COLO668 (cell line): ENCODE data around the gene ZNF678.
"Not testable (repeated sequence)": the region's sequence is repeated elsewhere in the genome, so short reads cannot be mapped to it uniquely, and the experiment has no call there.

ENCODE experiments used
- DNase-seq: peaks from one replicate; lab custom pipeline; 2025; ENCODE audit not compliant: unreplicated experiment; lab: John Stamatoyannopoulos, UW

ZNF678 gene

DNA sequence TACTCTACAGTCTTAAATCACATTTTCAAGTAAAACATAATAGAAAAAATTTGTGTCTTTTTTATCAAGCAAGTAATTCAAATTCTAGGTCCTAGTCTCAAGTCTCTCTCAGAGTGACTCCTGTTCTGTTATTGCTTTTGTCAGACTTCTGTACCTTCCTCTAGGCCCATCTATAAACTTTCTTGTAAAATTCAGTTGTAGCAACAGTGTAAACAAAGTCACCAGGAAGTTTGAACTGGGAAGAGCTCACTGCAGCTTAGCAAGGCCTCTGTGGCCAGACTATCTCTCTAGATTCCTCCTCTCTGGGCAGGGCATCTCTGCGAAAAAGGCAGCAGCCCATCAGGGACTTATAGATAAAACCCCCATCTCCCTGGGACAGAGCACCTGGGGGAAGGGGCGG is 13.5 kb upstream of the ZNF678 start:
- DNase-seq = no peak

DNA sequence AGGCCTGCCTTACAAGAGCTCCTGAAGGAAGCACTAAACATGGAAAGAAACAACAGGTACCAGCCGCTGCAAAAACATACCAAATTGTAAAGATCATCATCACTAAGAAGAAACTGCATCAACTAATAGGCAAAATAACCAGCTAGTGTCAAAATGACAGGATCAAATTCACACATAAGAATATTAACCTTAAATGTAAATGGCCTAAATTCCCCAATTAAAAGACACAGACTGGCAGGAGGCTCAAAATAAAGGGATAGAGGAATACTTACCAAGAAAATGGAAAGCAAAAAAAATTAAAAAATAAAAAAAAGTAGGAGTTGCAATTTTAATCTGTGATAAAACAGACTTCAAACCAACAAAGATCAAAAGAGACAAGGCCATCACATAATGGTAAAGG is 11.5 kb upstream of the ZNF678 start:
- DNase-seq = not testable (repeated sequence)

DNA sequence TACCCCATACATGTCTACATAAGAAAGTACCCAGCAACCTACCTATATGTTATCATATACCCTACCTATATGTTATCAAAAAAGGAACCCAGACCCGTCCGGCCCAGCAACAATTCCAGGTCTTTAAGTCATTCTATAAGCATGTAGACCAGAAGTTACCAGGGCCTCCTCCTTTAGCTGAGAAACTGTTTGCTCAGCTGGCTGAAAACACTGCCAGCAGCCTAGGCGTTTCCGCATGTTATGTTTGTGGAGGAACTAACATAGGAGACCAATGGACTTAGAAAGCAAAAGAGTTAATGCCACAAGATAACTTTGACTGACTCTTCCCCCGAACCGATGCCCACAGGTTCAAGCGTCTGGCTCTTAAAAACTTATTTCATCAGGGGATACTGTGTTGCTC is 7.1 kb upstream of the ZNF678 start:
- DNase-seq = no peak

DNA sequence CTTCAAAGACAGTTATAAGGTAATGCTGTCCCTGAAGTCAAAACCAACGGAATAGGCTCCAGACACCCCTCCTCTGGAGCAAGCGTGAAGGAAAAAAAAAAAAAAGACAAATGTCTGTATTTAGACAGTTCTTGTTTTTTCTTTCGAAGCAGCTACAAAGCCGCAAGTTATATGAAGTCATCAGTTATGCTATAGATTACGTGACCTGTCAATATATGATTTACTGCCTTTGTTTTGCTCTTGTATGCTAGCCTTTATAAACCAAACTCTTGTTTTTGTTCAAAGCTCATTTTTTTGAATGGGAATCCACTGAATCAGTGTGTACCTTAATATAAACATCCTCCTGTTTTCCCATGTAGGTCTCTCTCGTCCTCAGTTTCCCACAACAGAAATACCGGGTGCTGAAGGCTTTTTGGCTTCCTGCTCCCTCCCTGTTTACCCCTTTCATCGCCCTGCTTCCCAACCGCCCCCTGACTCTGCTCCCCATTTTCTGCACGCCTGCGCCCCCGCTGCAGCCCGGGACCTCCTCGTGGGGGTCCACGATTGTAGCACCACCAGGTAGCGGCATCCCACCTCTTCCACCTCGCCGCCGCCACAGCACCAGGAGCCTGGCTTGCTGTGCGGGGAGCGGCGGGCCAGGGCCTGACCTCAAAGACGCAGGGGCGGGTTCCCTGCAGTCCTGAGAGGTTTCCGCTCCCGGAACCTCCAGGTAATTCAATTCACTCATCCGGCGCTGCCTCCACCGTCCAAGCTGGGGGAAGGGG is 5.2 kb upstream of the ZNF678 start:
- no peak for DNase-seq

DNA sequence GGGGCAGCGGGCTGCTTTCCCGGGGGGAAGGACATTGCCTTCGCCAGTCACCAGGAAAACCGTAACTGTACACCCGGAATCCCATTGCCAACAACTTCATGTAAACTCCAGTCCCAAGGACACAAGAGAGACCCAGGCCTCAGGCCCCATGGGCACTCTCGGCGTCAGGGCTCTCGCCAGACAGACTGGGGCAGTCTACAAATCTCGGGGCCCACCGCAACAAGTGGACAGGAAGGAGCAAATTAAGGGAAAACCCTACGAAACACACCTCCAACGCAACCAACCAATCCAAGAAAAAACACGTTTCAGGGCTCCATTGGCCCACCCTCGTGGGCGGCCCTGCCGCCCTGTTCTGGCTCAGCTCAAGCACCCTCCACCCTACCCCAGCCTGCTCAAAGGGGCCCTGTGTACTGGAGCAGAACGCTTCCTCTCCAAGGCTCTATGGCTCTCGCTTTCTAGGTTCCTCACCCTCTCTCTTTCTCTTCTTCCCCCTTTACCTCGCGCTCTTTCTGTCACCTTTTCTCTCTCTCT is 4.6 kb upstream of the ZNF678 start:
- no peak for DNase-seq

DNA sequence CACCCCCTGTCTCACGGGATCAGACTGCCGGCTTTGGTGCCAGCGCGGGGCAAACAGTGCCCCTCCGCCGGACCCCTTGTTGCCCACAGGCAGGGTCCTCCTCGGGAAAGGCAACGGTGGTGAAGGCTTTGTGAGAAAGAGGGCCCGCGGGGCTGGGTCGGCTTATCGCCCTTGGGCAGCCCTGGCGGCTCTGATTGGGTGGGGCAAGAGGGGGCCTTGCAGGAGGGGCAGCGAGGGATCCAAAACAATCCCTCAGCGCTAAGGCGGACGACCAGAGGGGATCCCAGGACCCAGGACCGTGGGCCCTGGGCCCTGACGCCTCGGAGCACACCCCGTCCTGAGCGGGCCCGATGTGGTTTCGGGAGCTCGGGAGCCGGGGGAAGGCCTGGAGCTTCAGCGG is 3.9 kb upstream of the ZNF678 start:
- no peak for DNase-seq

DNA sequence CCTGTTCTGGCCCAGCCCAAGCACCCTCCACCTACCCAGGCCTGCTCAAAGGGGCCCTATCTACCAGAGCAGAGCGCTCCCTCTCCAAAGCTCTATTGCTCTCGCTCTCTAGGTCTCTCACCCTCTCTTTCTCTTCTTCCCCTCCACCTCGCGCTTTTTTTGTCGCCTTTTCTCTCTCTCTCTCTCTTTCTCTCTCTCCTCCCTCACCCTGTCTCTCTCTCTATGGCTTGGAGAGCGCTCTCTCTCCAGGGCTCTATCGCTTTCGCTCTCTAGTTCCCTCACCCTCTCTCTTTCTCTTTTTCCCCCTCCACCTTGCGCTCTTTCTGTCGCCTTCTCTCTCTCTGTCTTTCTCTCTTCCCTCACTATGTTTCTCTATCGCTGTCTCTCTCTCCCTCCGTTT is 3.4 kb upstream of the ZNF678 start:
- no peak for DNase-seq

DNA sequence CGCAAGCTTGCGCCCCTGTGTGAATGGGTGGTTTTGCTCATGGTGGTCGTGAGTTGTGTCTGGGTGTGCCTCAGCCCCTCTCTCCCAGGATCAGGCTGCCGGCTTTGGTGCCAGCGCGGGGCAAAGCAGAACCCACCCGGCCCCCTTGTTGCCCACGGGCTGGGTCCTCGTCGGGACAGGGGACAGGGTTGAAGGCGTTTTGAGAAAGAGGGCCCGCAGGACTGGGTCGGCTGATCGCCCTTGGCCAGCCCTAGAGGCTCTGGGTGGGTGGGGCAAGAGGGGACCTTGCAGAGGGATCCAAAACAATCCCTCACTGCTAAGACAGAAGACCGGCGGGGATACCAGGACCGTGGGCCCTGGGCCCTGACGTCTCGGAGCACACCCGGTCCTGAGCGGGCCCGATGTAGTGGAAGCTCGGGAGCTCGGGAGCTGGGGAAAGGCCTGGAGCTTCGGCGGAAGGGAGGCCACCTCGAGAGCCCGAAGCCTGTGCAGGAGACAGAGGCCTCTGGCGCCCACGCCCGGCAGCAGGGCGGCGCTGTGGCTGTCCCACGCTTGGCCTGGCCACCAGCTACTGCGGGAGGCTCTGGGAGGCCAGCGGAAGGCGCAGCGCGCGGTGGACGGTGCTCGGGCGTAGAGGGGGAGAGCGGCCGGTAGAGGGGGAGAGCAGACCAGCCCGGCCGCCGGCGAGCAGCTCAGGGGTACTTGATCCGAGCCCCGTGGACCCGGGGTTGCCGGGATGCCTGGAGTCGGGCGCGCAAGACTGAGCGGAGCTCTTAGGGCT is 2.8 kb upstream of the ZNF678 start:
- DNase-seq = no peak

DNA sequence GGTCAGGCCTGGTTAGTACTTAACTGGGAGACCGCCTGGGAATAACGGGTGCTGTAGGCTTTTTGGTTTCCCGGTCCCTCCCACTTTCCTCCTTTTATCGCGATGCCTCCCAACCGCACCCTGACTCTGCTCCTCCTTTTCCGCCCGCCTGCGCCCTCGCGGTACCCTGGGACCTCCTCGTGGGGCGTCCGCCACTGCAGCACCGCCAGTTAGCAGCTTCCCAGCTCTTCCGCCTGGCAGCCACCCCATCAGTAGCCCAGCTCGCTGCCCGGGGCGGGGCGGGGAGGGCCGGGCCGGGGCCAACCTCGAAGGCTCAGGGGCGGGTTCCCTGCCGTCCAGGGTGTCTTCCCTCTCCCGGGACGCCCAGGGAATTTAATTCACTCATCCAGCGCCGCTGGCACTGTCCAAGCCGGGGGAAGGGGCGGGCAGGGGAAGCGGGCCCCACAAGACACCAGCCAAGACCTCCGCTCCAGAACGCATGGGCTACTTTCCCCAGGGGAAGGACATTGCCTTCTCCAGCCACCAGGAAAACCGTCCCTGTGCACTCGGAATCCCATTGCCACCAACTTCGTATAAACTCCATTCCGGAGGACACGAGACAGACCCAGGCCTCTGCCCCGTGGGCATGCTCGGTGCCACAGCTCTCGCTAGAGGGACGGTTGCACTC is 2.0 kb upstream of the ZNF678 start:
- DNase-seq = no peak

DNA sequence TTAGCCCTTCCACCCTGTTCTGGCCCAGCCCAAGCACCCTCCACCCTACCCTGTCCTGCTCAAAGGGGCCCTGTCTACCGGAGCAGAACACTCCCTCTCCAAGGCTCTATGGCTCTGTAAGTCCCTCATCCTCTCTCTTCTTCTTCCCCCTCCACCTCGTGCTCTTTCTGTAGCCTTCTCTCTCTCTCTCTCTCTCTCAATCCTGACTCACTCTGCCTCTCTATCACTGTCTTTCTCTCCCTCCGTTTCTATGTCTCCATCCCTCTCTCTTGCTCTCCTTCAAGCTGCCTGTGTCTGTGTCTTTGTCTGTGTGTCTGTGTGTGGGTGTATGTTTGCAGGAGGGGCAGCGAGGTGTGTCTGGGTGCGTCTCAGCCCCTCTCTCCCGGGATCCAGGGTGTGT is 1.3 kb upstream of the ZNF678 start:
- DNase-seq = no peak

DNA sequence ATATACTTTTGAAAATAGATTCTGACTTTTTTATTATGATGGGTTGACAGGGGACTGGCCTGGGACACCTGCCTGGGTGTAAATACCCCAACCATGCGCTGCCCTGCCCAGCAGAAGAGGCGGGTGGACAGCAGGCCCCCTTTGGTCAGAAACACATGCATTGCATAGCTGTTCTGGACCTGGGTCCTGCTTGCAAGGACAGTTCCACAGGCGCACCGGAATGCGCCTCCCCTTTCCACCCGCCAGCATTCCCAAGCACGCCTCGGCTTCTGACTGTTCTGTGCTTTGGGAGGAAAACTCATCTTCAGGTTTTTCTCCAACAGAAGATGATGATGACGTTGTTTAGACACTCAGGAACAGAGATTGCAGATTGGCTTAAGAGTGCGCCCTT is 428 bp upstream of the ZNF678 start:
- DNase-seq = no peak

DNA sequence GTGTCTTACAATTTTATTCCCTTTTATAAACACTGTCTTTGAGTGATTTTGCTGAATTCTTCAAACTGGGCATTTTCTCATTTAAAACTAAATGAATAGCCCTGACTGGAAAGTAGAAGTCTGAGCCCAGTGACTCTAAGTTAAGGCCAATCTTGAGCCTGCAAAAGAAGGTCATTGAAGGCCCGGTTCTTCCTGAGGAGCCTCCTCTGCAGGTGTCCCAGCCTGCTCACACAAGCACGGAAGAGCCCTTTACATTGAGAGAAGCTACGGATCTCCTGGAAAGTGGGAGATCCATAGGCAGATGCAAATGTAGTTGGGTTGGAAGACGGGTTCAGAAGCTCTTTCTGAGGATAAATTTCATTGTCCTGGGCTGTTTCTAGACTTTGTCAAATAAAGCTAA is 3.9 kb downstream of the ZNF678 start:
- no peak for DNase-seq

DNA sequence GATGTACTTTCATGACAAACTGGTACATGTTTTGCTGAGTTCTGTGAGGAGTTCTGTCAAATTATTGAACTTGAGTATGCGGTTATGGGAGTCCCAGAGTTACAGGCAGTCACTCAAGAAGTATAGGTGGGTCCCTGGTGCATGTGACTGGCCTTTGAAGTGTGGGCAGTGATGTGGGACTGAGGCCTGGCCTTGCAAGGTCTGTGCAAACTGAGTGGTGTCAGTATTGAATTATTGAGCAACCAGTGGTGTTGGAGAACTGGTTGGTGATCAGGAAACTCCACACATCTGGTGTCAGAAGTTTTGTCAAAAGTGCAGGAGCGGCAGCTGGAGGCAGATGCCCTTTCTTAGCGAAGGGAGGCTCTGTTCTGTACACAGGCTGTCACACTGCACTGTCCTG is 5.2 kb downstream of the ZNF678 start:
- DNase-seq = no peak

DNA sequence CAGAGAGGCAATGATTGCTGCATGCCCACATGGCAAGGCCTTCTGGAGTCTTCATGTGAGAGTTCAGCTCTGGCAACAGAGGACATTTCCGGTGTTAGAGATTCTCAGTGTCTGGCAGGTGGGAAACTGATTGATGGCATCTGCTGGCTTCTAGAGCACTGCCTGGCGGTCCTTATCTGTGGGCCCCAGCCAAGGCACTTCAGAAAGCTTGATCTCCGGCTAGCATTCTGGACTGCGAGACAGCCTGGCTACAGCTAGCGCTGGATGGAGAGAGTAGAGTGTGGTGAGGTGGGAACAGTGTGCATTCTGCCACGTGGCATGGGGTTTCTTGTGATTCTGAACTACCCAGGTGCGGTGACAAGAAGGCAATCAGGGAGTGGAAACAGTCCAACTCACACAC is 9.4 kb downstream of the ZNF678 start:
- no peak for DNase-seq

DNA sequence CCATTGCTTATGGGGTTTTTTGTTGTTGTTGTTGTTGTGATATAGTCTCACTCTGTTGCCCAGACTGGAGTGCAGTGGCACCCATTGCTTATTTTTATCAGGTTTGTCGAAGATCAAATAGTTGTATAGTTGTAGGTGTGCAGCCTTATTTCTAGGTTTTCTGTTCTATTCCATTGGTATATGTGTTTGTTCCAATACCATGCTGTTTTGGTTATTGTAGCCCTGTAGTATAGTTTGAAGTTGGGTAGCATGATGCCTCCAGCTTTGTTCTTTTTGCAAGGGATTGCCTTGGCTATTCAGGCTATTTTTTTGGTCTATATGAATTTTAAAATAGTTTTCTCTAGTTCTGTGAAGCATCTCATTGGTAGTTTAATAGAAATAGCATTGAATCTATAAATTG is 11.6 kb downstream of the ZNF678 start:
- DNase-seq = no peak

DNA sequence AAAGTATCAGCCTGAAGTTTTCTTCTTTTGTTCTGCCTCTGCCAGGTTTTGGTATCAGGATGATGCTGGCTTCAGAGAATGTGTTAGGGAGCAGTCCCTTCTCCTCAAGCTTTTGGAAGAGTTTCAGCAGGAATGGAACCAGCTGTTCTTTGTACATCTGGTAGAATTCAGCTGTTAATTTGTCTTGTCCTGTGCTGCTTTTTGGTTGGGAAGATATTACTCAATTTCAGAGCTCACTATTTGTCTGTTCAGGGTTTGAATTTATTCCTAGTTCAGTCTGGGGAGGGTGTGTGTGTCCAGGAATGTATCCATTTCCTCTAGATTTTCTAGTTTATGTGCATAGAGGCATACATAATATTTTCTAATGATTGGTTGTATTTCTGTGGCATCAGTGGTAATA is 12.8 kb downstream of the ZNF678 start:
- DNase-seq = no peak

DNA sequence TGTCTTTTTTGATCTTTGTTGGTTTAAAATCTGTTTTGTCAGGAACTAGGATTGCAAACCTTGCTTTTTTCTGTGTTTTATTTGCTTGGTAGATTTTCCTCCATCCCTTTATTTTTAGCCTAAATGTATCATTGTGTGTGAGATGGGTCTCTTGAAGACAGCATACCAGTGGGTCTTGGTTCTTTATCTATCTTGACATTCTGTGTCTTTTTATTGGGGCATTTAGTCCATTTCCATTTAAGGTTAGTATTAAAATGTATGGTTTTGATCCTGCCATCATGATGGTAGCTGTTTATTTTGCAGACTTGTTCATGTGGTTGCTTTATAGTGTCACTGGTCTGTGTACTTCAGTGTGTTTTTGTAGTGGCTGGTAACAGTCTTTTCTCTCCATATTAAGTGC is 14.1 kb downstream of the ZNF678 start:
- DNase-seq = no peak

DNA sequence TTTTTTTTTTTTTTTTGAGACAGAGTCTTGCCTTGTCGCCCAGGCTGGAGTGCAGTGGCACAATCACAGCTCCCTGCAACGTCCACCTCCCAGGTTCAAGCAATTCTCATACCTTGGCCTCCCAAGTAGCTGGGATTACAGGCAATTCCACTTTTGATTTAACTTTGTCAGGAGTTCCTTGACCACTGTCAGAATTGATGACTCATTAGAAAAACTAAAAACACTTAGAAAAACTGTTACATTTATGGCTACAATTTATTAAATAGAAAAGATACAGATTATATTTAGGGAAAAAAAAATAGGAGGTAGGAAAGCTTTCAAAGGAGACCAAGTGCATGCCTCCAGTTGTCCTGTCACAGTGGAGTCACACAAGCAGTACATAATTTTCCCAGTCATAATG is 20.0 kb downstream of the ZNF678 start:
- DNase-seq = no peak

DNA sequence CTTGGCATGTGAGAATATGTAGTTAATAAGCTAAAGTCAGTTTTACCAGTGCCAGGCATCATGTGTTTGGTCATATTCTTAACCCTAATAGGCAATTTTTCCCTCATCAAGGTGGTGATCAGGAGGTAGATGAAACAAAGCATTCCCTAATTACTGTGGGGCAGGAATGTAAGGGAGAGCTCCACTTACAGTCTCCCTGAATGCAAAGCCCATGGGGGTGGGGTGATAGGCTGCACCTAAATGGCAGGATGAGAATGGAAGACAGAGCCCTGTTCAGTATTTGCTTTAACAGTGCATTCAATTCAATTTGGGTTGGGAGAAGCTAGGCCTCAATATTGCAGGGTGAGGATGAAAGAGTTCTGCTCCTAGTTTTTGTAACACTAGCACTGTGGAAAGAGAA is 23.4 kb downstream of the ZNF678 start:
- no peak for DNase-seq

DNA sequence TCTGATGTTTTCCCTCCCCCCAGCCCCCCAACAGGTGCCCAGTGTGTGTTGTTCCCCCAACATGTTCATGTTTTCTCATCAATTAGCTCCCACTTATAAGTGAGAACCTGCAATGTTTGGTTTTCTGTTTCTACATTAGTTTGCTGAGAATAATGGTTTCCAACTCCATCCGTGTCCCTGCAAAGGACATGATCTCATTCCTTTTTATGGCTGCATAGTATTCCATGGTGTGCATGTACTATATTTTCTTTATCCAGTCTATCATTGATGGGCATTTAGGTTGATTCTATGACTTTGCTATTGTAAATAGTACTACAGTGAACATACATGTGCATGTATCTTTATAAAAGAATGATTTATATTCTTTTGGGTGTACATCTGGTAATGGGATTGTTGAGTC is 24.6 kb downstream of the ZNF678 start:
- DNase-seq = no peak

DNA sequence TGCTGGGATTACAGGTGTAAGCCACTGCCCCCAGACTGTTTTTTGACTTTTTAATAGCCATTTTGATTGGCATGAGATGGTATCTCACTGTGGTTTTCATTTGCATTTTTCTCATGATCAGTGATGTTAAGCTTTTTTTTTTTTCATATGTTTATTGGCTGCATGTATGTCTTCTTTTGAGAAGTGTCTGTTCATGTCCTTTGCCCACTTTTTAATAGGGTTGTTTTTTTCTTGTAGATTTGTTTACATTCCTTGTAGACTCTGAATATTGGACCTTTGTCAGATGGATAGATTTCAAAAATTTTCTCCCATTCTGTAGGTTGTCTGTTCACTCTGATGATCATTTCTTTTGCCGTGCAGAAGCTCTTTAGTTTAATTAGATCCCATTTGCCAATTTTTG is 25.4 kb downstream of the ZNF678 start:
- not testable (repeated sequence) for DNase-seq

DNA sequence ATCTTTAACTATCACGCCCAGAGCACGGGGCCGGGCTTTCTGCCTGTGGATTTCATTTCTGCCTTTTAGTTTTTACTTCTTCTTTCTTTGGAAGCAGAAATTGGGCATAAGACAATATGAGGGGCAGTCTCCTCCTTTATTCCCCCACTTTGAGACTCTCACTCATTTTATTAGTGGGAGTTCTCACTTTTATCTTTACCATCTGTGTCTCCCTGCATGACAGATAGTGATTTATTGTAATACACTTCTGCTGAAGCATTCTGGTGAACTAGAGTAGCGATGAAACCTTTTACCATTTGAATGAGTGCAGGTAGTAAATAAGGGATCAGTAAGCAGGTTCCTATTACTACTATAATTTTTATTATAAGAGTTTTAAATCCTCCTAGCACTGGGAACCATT is 26.4 kb downstream of the ZNF678 start:
- not testable (repeated sequence) for DNase-seq
